Testis (tissue), 2 donors: ENCODE measurements around the gene CARD19.

Experiments
- CTCF ChIP-seq, 3 experiments: fragments of 450-650 bp in 2 of 3; fragments of 200-600 bp in 1 of 3; sonication (generic) in 1 of 3; IDR thresholded peaks; one replicate each; pipeline ENCODE4 v1.5.1; 2016 to 2019; ENCODE audit warnings: antibody characterized with exemption in 3 of 3, mild to moderate bottlenecking in 2 of 3, moderate library complexity in 1 of 3
- POLR2A ChIP-seq: fragments of 450-650 bp; IDR thresholded peaks from one replicate; pipeline ENCODE4 v1.6.1; 2017; ENCODE audit warnings: antibody characterized with exemption, mild to moderate bottlenecking, moderate library complexity

- TF ChIP-seq CTCF (IDR thresholded peaks at IDR 0.05) (no peak), POLR2A (no peak)
Measured at GRCh38 chr9:93051680-93052089, 44.3 kb upstream of the CARD19 start.
